ENCODE measurements around the gene PLCG2.

DNA sequence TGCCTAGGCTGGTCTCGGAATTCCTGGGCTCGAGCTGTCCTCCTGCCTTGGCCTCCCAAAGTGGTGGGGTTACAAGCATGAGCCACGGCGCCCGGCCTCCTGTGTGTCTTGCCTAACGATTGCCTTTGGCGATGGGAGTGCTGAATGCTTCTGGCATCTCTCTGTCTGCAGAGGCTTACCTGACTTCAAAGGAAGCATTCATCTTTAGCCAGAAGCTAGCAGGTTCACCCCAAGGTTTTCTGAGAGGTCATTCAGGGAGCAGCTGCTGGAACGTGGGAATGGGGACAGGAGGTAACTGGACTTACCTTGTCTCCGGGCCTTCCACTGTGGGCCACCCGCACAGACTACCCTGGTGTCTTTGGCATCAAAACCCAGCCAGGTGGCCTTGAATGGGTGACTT is 54.7 kb downstream of the PLCG2 start:
- TF ChIP-seq EZH2 (IDR thresholded peaks at IDR 0.05) (no peak), POLR2AphosphoS5 (IDR thresholded peaks at IDR 0.05; ENCODE audit: borderline replicate concordance, low read depth, low read length) (no peak), FOXP2 (optimal IDR thresholded peaks at IDR 0.05; ENCODE audit: control extremely low read depth, extremely low read length, insufficient read depth) (no peak)

All from SK-N-MC (cell line).